Middle frontal gyrus (tissue), 1 donor: ENCODE data around the gene HPS4.

ENCODE experiments used
- DNase-seq: peaks from one replicate; pipeline ENCODE4 v3.0.0-alpha.2; 2015; ENCODE audit warnings: low spot score; ENCODE audit errors: extremely low spot score

HPS4 gene

DNA sequence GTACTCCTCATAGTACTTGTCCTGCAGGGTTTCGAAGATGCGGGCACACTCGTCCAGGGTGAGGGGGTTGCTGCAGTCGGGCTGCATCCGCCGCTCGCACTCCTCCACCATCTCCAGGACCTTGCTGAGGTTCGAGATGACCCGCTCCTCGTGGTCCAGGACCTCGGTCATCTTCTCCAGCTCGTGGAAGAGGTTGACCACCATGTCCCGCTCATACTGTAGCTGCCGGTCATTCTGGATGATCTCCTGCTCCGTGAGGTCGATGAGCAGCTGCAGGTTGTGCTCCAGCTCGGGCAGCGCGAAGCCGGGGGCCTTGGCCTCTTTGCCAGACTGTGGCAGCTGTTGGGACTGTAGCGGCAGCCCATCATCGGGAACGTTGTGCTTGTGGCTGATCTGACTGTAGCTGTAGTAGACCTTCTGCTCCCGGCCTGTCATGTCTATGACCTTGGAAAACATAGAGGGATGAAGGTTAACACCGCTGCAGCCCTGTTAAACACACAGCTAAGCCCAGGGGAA, 15.7 kb upstream of the HPS4 start:
- no peak for DNase-seq

DNA sequence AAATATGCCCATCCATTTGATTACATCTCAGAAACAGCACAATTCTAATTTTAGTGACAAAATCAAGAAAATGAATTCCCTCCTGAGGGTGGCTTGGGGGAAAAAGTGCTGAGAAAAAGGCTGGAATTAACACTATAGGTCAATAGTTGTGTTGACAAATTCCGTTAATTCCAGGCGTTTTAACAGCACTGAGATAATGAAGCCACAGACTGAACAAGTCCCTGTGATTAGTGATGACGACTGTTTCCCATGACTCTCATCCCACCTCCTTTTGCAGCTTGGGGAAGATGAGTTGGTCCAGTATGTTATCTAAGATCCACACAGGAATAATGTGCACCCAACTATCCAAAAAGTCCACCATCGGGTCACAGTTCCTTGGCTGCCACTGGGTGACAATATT, 12.9 kb upstream of the HPS4 start:
- no peak for DNase-seq

DNA sequence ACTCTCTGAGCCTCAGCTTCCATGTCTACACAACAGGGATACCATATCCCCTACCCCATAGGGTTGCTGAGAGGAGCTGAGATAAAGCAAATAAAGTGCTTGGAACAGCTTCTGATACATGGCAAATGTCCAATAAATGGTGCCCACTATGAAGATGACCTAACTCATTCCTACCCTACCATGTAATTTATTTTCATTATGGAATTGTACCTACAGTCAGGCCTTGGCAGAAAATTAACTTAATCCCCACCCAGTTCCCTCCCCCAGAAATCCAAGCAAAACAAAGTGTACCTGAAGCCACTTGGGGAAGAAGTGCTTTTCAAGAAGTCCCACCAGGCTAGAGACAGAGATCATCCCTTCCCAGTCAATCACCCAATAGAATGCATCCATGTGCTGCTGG, 10.9 kb upstream of the HPS4 start:
- DNase-seq, result no peak

DNA sequence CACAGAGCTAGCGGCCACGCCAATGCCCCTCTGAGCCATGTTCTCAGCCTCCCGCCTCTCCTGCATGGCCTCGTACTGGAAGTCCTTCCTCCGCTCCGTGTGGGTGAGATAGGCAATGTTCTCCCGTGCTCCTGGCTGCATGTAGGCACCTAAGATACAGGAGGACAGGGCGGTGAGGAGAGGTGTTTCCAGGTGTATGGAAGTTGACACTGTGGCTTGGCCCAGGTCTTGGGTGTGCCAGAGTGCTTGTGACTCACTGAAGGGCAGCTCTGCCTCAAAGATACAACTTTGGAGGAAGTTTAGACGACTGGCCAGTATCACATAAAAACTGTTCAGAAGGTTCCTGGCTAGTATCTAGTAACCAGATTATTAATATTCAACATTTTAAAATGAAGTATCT, 8.6 kb upstream of the HPS4 start:
- DNase-seq, result no peak

DNA sequence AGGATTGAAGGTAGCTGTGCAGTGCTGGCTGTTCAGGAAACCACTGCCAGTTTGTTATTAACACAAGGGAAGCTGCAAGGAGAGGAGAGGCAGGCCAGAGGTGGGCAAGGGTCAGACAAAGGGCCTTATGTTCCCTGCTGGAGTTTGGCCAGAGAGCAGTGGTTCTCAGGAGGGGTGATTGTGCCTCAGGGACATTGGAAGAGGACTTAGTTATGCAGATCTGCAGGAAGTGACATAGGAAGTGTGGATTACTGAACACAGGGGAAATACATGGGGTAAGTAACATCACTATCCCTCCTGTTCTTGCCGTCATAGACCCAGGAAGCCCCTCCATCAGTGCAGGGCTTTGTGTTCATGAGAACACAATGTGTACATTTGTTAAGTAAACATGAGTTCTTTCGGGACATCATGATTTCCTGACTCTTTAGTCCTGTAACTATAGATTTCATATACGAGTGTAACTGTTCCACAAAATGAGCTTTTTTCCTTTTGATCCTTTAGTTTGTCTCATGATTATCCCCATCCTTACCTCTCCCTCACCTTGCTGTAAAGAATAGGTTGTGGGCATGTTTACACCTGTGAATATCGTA, 6.0 kb upstream of the HPS4 start:
- no peak for DNase-seq

DNA sequence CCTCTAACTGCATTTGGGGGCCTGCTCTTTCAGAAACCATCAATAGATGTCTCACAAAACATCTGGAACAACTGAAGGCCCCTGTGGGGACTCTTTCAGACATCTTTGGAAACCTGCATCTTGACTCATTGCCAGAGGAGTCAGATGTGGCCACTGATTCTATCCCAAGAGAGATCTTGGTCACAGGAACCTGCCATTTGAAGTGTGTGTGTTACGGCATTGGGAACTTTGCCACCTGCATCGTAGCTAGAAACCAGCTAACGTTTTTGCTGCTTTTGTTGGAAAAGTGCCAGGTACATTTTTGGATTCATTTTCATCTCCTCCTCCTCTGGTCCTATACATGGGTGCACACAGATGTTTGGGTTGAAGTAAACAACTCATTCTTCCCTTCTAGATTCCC, 4.4 kb upstream of the HPS4 start:
- no peak for DNase-seq

DNA sequence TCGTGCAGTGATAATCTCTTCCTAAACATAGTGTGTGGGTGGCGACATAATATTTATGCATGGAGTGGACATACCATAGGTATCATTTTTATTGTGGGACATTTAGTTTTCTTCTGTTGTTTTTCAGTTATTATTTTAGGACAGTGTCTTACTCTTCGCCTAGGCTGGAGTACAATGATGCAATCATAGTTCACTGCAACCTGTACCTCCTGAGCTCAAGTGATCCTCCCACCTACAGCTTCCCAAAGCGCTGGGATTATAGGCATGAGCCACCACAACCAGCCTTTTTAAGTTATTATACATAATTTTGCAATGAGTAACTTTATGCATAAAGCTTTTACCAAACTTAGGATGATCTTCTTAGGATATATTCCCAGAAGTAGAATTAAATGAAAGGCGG, 2.8 kb upstream of the HPS4 start:
- DNase-seq, result no peak

DNA sequence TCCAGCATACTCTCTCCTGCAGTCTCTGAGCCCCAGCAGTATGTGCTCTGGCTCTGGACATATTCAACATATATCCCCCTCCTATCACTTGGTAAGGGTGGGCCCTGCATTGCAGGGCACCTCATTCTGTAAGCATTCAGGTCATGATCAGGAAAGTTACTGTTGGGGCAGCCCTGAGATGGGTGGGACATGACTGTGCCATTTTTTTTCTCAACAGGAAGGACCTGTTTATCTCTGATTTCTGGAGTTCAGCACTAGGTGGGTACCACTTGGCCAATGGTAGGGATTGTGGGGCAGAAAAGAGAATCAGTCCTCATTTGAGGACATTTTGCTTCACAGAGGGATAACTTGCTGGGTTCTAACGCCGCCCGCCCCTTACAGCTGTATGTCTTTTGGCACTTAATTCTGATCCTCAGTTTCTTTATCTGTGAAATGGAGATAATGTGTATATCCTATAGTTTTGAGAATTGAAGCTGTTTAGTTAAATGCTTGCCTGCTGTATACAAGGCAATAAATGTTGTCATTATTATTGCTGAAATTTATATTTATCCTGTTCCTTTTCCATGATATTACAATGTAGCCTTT, 2.3 kb upstream of the HPS4 start:
- no peak for DNase-seq

DNA sequence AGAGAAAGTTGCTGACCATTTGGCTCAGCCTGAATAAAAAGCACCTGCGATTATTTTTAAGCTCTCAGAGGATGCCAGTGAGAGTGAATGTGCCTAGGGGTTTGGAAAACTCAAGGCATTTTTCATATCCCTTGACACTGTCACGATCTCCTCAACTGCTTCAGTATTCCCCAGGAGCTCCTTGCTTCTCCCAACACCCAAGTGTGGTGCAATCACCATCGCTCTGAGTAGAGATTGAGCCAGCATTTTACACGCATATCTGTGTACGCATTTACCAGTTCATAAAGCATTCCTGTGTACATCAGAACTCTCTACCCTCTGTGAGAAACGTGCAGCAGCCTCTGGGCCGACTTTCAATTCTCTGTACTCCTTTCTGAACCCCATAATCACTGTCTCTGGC, 1.4 kb upstream of the HPS4 start:
- DNase-seq, result no peak

DNA sequence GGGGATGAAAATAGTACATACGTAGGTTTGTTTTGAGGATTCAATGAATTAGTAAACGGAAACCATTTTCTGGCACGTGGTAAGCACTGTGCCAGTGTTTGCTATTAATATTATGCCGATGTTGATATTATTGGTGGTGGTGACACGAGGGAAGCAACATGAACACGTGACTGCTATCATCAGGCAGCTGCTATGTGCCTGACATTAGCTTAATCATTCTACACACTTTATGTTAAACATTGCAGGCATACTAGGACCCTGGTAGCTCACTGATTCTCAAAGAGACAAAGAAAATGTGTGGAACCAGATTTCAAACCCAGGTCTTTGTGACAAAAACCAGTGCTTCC, 750 bp upstream of the HPS4 start:
- no peak for DNase-seq

DNA sequence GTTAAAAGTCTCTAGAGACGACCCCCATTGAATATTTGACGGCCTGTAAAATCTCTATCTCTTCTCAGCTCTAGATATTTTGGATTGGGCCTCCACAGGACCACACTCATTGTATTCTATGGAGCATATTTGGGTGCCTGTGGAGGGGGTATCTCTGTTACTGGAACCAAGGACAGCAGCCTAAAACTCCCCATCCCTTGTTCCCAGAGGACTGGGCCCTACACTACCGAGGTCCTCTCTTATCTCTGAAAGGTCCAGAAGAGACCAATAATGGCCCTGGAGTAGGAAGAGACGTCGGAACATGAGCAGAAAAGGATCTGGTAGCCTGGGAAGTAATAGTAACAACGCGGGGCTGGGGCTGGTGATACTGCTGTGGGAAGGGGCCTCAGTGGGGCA, 542 bp downstream of the HPS4 start:
- no peak for DNase-seq

DNA sequence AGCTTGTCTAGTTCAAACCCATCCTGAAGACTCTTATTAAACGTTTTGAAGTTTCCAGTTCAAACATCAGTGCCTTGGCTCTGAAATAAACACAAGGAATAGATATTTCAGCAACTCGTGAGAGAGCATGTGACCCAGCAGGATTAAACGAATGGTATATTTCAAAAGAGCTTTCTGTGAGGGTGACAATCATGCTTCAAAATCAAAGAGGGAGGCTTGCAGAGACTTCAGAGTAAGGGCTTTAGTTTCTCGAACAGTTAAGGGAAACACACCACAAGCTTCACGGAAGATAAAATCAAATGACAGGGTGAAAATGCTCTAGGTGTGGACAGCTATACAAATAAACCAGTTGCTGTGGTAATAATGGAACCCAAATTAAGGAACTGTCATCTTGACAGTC, 1.4 kb downstream of the HPS4 start:
- DNase-seq, result no peak

DNA sequence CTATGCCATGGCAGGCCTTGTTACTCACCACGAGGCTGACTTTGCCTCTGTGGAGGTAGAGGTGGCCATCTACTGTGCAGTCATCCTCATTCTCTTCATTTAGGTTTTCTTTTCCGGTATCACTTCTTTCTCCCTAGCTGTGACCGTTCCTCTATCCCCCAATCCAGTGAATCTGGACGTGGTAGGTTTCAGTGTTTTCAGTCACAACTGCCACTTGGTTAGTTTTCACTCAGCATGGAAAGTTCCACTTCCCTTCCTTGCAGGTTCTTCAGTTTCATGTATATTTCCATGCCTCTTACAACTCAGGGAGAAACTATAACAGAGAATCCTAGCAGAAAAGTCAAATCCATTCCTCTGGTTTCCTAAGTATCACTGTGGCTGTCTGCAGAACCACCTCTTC, 1.9 kb downstream of the HPS4 start:
- no peak for DNase-seq

DNA sequence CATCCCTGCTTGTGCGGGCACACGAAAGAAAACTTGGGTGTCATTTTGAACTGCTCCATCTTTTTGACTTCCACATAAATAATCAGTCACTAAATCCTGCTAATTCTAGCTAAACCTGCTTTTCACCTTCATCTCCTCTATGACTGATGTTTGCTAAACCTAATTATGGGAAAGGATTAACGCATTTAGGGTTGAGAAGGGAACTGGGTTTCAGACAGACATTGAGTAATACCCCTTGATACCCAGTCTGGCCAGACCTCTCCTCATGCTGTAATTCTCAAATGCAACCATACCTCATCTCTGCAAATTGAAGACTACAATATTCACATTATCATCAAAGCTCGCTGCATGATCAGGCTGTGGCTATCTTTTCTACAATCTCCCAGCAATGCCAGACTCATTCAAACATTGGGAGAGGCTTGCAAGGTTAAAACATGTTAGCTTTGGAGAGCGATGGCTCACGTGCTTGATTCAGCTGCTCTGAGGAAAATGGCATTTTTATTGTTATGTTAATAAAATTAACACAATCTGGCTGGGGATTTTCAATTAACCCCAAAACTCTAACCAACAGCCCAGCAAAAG, 2.4 kb downstream of the HPS4 start:
- no peak for DNase-seq

DNA sequence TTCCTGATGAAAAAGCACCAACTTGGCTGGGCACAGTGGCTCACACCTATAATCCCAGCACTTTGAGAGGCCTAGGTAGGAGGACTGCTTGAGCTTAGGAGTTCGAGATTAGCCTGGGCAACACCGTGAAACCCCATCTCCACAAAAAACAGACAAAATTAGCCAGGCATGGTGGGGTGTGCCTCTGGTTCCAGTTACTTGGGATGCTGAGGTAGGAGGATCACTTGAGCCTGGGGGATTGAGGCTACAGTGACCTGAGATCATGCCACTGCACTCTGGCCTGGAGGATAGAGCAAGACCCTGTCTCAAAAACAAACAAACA, 3.0 kb downstream of the HPS4 start:
- no peak for DNase-seq

DNA sequence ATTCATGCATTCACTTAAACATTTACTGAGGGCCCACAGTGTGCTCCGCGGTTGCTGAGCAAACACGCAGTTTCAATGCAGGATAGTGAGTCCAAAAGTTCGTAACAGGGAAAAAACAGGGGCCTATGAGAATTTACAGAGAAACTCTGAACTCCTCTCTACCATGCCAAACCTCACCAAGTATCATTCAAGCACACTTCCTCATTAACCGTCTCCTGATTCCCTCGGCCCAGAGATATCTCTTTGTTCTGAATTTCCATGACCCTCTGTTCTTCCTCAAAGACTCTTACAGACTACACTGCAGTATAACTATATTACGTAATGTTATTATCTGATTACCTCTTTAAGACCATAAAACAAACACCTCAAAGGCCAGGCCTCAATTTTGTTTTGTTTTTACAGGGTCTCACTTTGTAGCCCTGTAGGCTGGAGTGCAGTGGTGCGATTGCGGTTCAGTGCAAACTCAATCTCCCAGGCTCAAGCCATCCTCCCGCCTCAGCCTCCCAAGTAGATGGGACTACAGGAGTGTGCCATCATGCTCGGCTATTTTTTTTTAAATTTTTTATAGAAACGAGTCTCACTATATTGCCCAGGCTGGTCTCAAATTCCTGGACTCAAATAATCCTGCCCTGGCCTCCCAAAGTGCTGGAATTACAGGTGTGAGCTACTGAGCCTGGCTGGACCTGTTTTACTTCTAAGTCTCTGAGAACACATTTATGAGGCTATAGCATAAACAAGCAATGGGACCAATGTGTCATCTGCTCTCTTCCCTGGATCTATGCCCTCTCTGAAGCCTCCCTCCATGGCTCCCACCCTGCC, 3.6 kb downstream of the HPS4 start:
- DNase-seq, result no peak

DNA sequence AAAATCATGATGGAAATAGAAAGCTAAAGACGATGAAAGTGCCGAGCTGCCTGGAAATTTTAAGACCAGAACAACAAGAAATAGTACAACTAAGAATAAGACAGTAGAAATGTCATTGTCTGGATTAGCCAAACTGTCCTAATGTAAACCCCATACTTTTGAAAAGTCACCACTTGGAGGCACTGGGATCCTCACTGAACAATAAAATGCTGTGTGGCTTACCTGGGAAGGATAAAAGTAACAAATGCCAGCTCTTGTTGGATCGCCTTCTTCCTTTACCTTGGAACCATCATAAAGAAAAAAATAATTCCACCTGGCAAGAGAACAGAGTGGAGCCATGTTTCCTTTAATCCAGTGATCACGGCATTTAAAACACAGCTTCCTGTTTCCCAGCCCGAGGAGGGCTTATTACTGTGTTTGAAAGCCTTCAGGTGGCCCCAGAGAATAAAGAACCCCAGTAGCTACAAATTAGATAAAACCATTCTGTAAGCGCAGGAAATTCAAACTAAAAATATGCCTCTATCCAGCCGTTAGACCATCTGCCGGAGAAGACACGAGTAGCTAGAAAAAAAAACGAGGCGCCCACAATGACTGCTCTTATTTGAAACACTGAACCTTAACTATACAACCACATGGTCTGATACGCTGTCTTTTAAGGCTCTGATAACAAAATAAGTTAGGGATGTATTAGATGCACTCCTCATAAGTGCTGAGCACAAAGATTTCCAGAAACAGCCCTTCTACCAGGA, 4.4 kb downstream of the HPS4 start:
- no peak for DNase-seq

DNA sequence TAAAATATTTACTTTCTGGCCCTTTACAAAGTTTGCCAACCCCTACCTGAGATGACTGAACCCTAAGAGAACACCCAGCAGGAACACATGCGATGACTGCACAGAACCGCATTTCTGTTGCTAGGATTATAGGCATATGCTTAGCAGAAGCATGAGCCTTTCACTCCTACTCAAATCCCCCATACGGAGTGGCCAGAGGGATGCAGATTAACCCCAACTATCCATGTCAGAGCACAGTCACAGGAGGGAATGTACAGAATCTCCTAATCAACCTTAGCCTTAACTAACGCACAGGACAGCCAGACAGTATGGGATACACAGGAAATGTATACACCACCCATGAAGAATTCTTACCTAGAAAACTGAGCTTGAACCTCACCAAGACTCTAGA, 6.2 kb downstream of the HPS4 start:
- no peak for DNase-seq

DNA sequence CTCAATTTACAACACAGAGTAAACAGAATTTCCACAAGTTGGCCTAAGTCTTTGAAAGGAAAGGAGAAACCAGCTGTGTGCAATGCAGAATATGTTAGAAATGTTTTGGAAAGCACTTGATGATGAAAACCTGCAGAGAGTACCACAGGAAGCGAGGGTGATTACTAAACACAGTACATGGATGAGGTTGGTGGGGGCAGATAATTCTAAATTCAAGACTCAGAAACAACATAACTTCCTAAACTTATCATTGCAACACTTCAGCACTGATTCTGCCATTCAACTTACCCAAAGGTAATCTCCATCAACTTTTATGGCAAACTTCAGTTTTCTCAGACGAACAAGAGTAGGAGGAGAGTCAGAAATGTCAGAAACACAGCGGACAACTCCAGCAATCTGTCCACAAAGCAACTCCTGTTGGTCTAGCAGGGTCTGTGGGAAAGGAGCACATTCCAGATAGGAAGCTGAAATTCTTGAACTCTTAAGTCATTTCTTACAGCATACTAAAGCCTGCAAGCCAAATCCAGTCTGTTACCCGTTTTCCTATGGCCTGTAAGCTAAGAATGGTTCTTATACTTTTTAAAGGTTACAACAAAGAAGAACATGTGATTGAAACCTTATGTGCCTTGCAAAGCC, 6.8 kb downstream of the HPS4 start:
- no peak for DNase-seq

DNA sequence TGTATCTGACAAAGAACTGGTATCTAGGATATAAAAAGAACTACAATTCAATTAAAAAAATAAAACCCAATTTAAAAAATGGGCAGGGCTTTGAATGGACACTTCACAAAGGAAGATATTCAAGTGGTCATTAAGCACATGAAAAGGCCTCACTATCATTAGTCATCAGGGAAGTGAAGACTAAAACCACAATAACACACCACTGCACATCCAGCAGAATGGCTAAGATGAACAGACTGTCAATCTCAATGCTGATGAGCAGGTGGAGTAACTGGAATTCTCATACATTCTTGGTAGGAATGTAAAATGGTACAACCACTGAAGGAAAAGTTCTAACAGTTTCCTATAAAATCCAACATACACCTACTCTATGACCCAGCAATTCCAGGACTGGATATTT, 8.9 kb downstream of the HPS4 start:
- DNase-seq, result no peak

DNA sequence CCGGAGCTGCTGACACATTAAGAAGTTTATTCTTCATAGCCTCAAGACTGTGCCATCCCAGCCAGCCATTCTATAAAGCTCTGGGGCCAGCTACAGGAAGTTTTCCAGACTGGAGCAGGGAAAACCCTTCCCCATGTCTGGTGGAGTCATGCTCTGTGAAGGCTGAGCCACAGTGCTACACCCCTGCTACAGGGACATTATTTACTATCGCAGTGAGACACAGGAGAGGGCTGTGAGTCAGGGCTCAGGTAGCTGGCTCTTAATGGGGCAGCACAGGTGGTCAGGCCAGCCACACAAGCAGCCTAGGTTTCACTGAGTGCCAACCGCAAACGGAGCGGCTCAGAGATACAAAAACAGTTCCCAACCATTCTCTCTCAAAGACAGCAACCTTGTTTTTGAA, 12.1 kb downstream of the HPS4 start:
- DNase-seq, result no peak

DNA sequence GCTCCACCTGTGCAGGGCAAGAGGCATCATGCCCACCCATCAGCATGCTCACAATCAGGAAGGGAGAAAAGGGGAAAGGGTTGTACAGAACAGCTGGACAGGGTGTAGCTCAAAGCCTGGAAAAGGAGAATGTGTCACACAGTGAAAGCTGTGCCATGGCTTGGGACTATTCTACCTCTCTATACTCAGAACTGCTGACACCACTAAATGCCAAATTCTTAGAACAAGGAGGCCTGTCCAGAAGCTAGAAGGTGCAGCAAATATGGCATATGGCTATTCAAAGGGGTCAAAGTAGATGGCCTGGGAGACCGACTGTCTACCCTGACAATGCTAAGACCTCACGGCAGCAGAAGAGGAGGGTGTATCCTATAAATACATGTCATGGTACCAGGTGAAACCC, 12.8 kb downstream of the HPS4 start:
- no peak for DNase-seq
